Naive thymus-derived CD8-positive, alpha-beta T cell (primary cell): ENCODE data around the gene FOXD2. TPM values are rescaled to one million over a fixed set of nuclear protein-coding genes. Genes with fewer than 3 reads are reported as not detected.

Source experiments
- ATAC-seq, 2 donors: fragments of 150-1000 bp; cut with Tn5 transposase in 1 of 2; sonication (Bioruptor Pico), chemical (Tn5 transposase) in 1 of 2; 1 replicate in 1 of 2; 2 replicates in 1 of 2; pipeline ENCODE4 v1.10.0; 2021; ENCODE audit warnings: mild to moderate bottlenecking in 2 of 2, moderate library complexity in 2 of 2
- POLR2A ChIA-PET: fragments of 350-600 bp; sonication (Branson Sonifier 250); formaldehyde crosslinking; loops from one replicate; lab custom pipeline; 2021; ENCODE audit warnings: antibody characterized with exemption; lab: Charles Lee
- DNase-seq, 10 donors: peaks; one replicate each; pipeline versions ENCODE4 v3.0.0 to v3.0.0-alpha.2; 2020 to 2022
- H3K27ac Mint-ChIP-seq, 10 donors: one replicate each; pipeline ENCODE4 v1.8.0; 2020 to 2022; ENCODE audit warnings: mild to moderate bottlenecking in 10 of 10, mixed read lengths in 10 of 10, moderate library complexity in 4 of 10, inconsistent platforms in 1 of 10
- H3K27me3 Mint-ChIP-seq, 5 donors: one replicate each; pipeline ENCODE4 v1.8.0; 2021 to 2022; ENCODE audit warnings: mixed read lengths in 5 of 5
- H3K36me3 Mint-ChIP-seq, 3 donors: one replicate each; pipeline ENCODE4 v1.8.0; 2020 to 2022; ENCODE audit warnings: mixed read lengths in 3 of 3, mild to moderate bottlenecking in 2 of 3, inconsistent platforms in 1 of 3
- H3K4me1 Mint-ChIP-seq, 4 donors: one replicate each; pipeline ENCODE4 v1.8.0; 2021 to 2022; ENCODE audit warnings: mixed read lengths in 4 of 4
- H3K4me3 Mint-ChIP-seq, 10 donors: one replicate each; pipeline ENCODE4 v1.8.0; 2020 to 2022; ENCODE audit warnings: mild to moderate bottlenecking in 10 of 10, mixed read lengths in 10 of 10, moderate library complexity in 6 of 10, inconsistent platforms in 1 of 10
- H3K9me3 Mint-ChIP-seq, 9 donors: one replicate each; pipeline ENCODE4 v1.8.0; 2020 to 2022; ENCODE audit warnings: mixed read lengths in 9 of 9, mild to moderate bottlenecking in 3 of 9, inconsistent platforms in 1 of 9, moderate library complexity in 1 of 9
- polyA plus RNA-seq, 3 donors: library from polyadenylated mRNA; unstranded; fragments of 300-500 nt; fragmentation: Illumina TruSeq; gene quantifications; one replicate each; pipeline ENCODE4 v1.2.3, GENCODE V29; 2021
- total RNA-seq, 8 experiments: library from RNA in 2 of 8; stranded (reverse) in 2 of 8; gene quantifications; one replicate each; pipeline ENCODE4 v1.2.3 and lab custom pipeline; 2021 to 2026

FOXD2 gene
- total and polyA plus RNA-seq, 5 experiments from 2014 or later = 0.05 to 0.36 (median 0.30) TPM; not detected in 1

- ATAC-seq = no peak
- DNase-seq = no peak
- POLR2A ChIA-PET = no interaction called here
These were observed 32.1 kb upstream of the FOXD2 start for GRCh38 chr1:47405697-47406096.

GRCh38 chr1:47406966-47407365 is 30.9 kb upstream of the FOXD2 start:
- H3K4me1 Mint-ChIP-seq = no peaks in the 10 kb centered on the region
- peaks cover 15 to 61% (median 31%) of the 10 kb centered on the region in 5 donors for H3K27me3 Mint-ChIP-seq
- H3K27ac Mint-ChIP-seq = no peak overlapping the region
- no peak for DNase-seq
- POLR2A ChIA-PET = no interaction called here
- no peak overlapping the region for H3K4me3 Mint-ChIP-seq
- H3K36me3 Mint-ChIP-seq = no peaks in the 10 kb centered on the region
- ATAC-seq = no peak
- no peaks in the 10 kb centered on the region for H3K9me3 Mint-ChIP-seq

More at GRCh38 chr1:47405697-47406096, 32.1 kb upstream of the FOXD2 start:
- no peaks in the 10 kb centered on the region for H3K36me3 Mint-ChIP-seq
- no peak overlapping the region for H3K4me3 Mint-ChIP-seq
- peaks cover 15 to 65% (median 35%) of the 10 kb centered on the region in 5 donors for H3K27me3 Mint-ChIP-seq
- H3K27ac Mint-ChIP-seq = no peak overlapping the region
- no peaks in the 10 kb centered on the region for H3K4me1 Mint-ChIP-seq
- H3K9me3 Mint-ChIP-seq = no peaks in the 10 kb centered on the region

GRCh38 chr1:47407481-47407880 is 30.4 kb upstream of the FOXD2 start:
- no peak overlapping the region for H3K27ac Mint-ChIP-seq
- no peaks in the 10 kb centered on the region for H3K4me1 Mint-ChIP-seq
- H3K27me3 Mint-ChIP-seq = peaks cover 15 to 56% (median 31%) of the 10 kb centered on the region in 5 donors
- H3K4me3 Mint-ChIP-seq = no peak overlapping the region
- no peaks in the 10 kb centered on the region for H3K9me3 Mint-ChIP-seq
- ATAC-seq = no peak
- DNase-seq = no peak
- no peaks in the 10 kb centered on the region for H3K36me3 Mint-ChIP-seq
- POLR2A ChIA-PET = no interaction called here

- peaks cover 14 to 50% (median 31%) of the 10 kb centered on the region in 5 donors for H3K27me3 Mint-ChIP-seq
- no peak overlapping the region for H3K27ac Mint-ChIP-seq
- DNase-seq (no peak), ATAC-seq (no peak)
- no peak overlapping the region for H3K4me3 Mint-ChIP-seq
- no peaks in the 10 kb centered on the region for H3K9me3 Mint-ChIP-seq
- no peaks in the 10 kb centered on the region for H3K4me1 Mint-ChIP-seq
- H3K36me3 Mint-ChIP-seq = no peaks in the 10 kb centered on the region
- POLR2A ChIA-PET = no interaction called here
These were observed 28.4 kb upstream of the FOXD2 start for GRCh38 chr1:47409311-47410067.

- H3K36me3 Mint-ChIP-seq = peaks cover 0 to 1% (median 0%) of the 10 kb centered on the region in 3 donors
- no peak overlapping the region for H3K27ac Mint-ChIP-seq
- H3K9me3 Mint-ChIP-seq = no peaks in the 10 kb centered on the region
- peaks cover 0 to under 1% (median 0%) of the 10 kb centered on the region in 4 donors for H3K4me1 Mint-ChIP-seq
- no peak for DNase-seq
- POLR2A ChIA-PET = no interaction called here
- no peak overlapping the region for H3K4me3 Mint-ChIP-seq
- ATAC-seq = no peak
- peaks cover 17 to 51% (median 35%) of the 10 kb centered on the region in 5 donors for H3K27me3 Mint-ChIP-seq
These were observed 27.8 kb upstream of the FOXD2 start for GRCh38 chr1:47410068-47410455.

- H3K4me3 Mint-ChIP-seq = no peak overlapping the region
- H3K27me3 Mint-ChIP-seq = peaks cover 20 to 65% (median 40%) of the 10 kb centered on the region in 5 donors
- POLR2A ChIA-PET = no interaction called here
- no peaks in the 10 kb centered on the region for H3K9me3 Mint-ChIP-seq
- DNase-seq (no peak), ATAC-seq (no peak)
- peaks cover 0 to 3% (median 0%) of the 10 kb centered on the region in 3 donors for H3K36me3 Mint-ChIP-seq
- peaks cover 0 to 4% (median under 1%) of the 10 kb centered on the region in 4 donors for H3K4me1 Mint-ChIP-seq
- no peak overlapping the region for H3K27ac Mint-ChIP-seq
These were observed 26.4 kb upstream of the FOXD2 start for GRCh38 chr1:47411436-47411835.

GRCh38 chr1:47412437-47412836 is 25.4 kb upstream of the FOXD2 start:
- Mint-ChIP-seq H3K27ac (no peak overlapping the region), H3K4me1 (peaks cover 0 to 7% (median 1%) of the 10 kb centered on the region in 4 donors), H3K36me3 (peaks cover 0 to 3% (median 0%) of the 10 kb centered on the region in 3 donors), H3K4me3 (no peak overlapping the region), H3K9me3 (no peaks in the 10 kb centered on the region), H3K27me3 (peaks cover 20 to 71% (median 45%) of the 10 kb centered on the region in 5 donors)
- POLR2A ChIA-PET = no interaction called here
- DNase-seq (no peak), ATAC-seq (no peak)

- no peaks in the 10 kb centered on the region for H3K9me3 Mint-ChIP-seq
- peak within 1 kb of the TSS in 8 of 10 donors; percentile 30 to 87 (median 57) for H3K4me3 Mint-ChIP-seq
- POLR2A ChIA-PET = no interaction called here
- ATAC-seq (no peak), DNase-seq (no peak)
- peaks cover 0 to 3% (median 3%) of the 10 kb centered on the region in 3 donors for H3K36me3 Mint-ChIP-seq
- H3K27me3 Mint-ChIP-seq = peaks cover 33 to 78% (median 52%) of the 10 kb centered on the region in 5 donors
- peaks cover 0 to 9% (median 4%) of the 10 kb centered on the region in 4 donors for H3K4me1 Mint-ChIP-seq
- peak within 1 kb of the TSS in 1 of 10 donors; percentile 44 for H3K27ac Mint-ChIP-seq
These were observed 22.0 kb upstream of the FOXD2 start, which contains the start of gene FOXE3 for GRCh38 chr1:47415728-47416318. Gene FOXE3 (plus strand): TSS chr1:47416285. CDS start chr1:47416316, 31 bp downstream.

GRCh38 chr1:47416319-47417169 is 21.3 kb upstream of the FOXD2 start:
- H3K9me3 Mint-ChIP-seq = no peaks in the 10 kb centered on the region
- H3K4me1 Mint-ChIP-seq = peaks cover 0 to 9% (median 4%) of the 10 kb centered on the region in 4 donors
- H3K27ac Mint-ChIP-seq = no peak overlapping the region
- POLR2A ChIA-PET = no interaction called here
- ATAC-seq (peak; percentile 33 to 48), DNase-seq (no peak)
- H3K4me3 Mint-ChIP-seq = peak overlapping the region in 7 of 10 donors; percentile 29 to 87 (median 52)
- peaks cover 35 to 78% (median 53%) of the 10 kb centered on the region in 5 donors for H3K27me3 Mint-ChIP-seq
- H3K36me3 Mint-ChIP-seq = peaks cover 0 to 3% (median 3%) of the 10 kb centered on the region in 3 donors

GRCh38 chr1:47417170-47418044 is 20.4 kb upstream of the FOXD2 start:
- no peak for DNase-seq
- H3K27me3 Mint-ChIP-seq = peaks cover 35 to 81% (median 53%) of the 10 kb centered on the region in 5 donors
- peak overlapping the region in 9 of 10 donors; percentile 15 to 83 (median 48) for H3K4me3 Mint-ChIP-seq
- peaks cover 0 to 3% (median 3%) of the 10 kb centered on the region in 3 donors for H3K36me3 Mint-ChIP-seq
- no peak for ATAC-seq
- POLR2A ChIA-PET = no interaction called here
- no peaks in the 10 kb centered on the region for H3K9me3 Mint-ChIP-seq
- H3K27ac Mint-ChIP-seq = no peak overlapping the region
- H3K4me1 Mint-ChIP-seq = peaks cover 0 to 9% (median 4%) of the 10 kb centered on the region in 4 donors

GRCh38 chr1:47418122-47418521 is 19.7 kb upstream of the FOXD2 start:
- Mint-ChIP-seq H3K27me3 (peaks cover 35 to 80% (median 53%) of the 10 kb centered on the region in 5 donors), H3K4me3 (peak overlapping the region in 3 of 10 donors; percentile 48 to 52 (median 52)), H3K4me1 (peaks cover 0 to 9% (median 4%) of the 10 kb centered on the region in 4 donors), H3K27ac (no peak overlapping the region), H3K36me3 (peaks cover 0 to 3% (median 3%) of the 10 kb centered on the region in 3 donors), H3K9me3 (no peaks in the 10 kb centered on the region)
- POLR2A ChIA-PET = no interaction called here
- DNase-seq (no peak), ATAC-seq (no peak)
